Ovary (tissue), 9 donors: Measurements from ENCODE around the gene SPACA9. TPM values are rescaled to one million over a fixed set of nuclear protein-coding genes. Genes with fewer than 3 reads are reported as not detected.
A peak's percentile ranks its signal among the peaks of the same experiment; 100 is the strongest.

Source experiments
- DNase-seq, 5 donors: peaks; one replicate each; pipeline ENCODE4 v3.0.0-alpha.2; 2019 to 2020
- H3K27ac ChIP-seq, 2 donors: fragments of 200-600 bp; one replicate each; pipeline versions ENCODE4 v1.5.1 to v1.8.0; 2019 to 2022
- H3K27me3 ChIP-seq: fragments of 200-600 bp; one replicate; pipeline ENCODE4 v1.8.0; 2022
- H3K36me3 ChIP-seq: fragments of 200-600 bp; sonication (generic); one replicate; pipeline ENCODE4 v1.5.1; 2019
- H3K4me1 ChIP-seq: one replicate; pipeline ENCODE4 v1.8.1; 2013; ENCODE audit warnings: mild to moderate bottlenecking, moderate library complexity; ENCODE audit not compliant: insufficient read depth
- H3K4me3 ChIP-seq: fragments of 200-600 bp; sonication (generic); one replicate; pipeline ENCODE4 v1.5.1; 2017
- H3K9me3 ChIP-seq, 2 donors: fragments of 200-600 bp in 1 of 2; sonication (generic) in 1 of 2; one replicate each; pipeline versions ENCODE4 v1.5.1 to v1.8.1; 2013 to 2019; ENCODE audit warnings: mild to moderate bottlenecking in 1 of 2, moderate library complexity in 1 of 2
- EP300 ChIP-seq: sonication (generic); formaldehyde crosslinking; IDR thresholded peaks from one replicate; pipeline ENCODE4 v1.6.1; 2017; ENCODE audit warnings: antibody characterized with exemption
- POLR2A ChIP-seq: fragments of 450-650 bp; IDR thresholded peaks from one replicate; pipeline ENCODE4 v1.6.1; 2017; ENCODE audit warnings: antibody characterized with exemption, mild to moderate bottlenecking, moderate library complexity
- WGBS, 3 donors: extraction: QIAGEN DNeasy Blood & Tissue Kit in 1 of 3; methylation state at CpG; one replicate each; pipeline versions ENCODE4 v1.1.5 to v1.1.7; 2013 to 2017; 5-methylcytosine and 5-hydroxymethylcytosine counted together
- intact Hi-C, 4 donors: fragments of 100-400 bp; cut with DNase I; formaldehyde crosslinking; loops; one replicate each; pipeline versions ENCODE4 v1.11.0 to v1.15.1; 2022 to 2023
- polyA plus RNA-seq, 2 donors: library from polyadenylated mRNA; stranded (reverse); fragments of 200-250 nt in 1 of 2; fragments of 350-450 nt in 1 of 2; fragmentation: Illumina TruSeq in 1 of 2; extraction: RNeasy Lipid Tissue Mini Kit (QIAGEN cat#74804) in 1 of 2; gene quantifications; one replicate each; pipeline ENCODE4 v1.2.3, GENCODE V29; 2013 to 2014
- total RNA-seq, 7 donors: library from RNA; depleted of rRNA in 2 of 7; stranded (reverse); fragments of >200 nt in 2 of 7; fragmentation: NEBNext Ultra II Directional in 3 of 7; extraction: Animal tissue kit (Norgen Biotek cat#: 25700) in 3 of 7; gene quantifications; one replicate each; pipeline versions ENCODE4 v1.1.0 to v1.2.4, GENCODE V29; 2016 to 2023
- TF ChIP-seq, protein P1 (sequence below), 3 donors: fragments of 450-650 bp in 2 of 3; fragments of 200-600 bp in 1 of 3; IDR thresholded peaks; one replicate each; pipeline versions ENCODE4 v1.5.1 to v1.8.0; 2016 to 2022; ENCODE audit warnings: antibody characterized with exemption in 3 of 3, mild to moderate bottlenecking in 1 of 3
- donor health status: DM: no; HTN: no; CAD: no; lungs with moderate emphysema.
- donor health status: DM: no; HTN: no; CAD: no.
- donor health status: Bipolar disorder and iron deficiency.
- donor health status: DM: yes; HTN: yes; CAD: no.
- donor health status: DM: no; HTN: no; CAD: no.
- donor health status: DM: yes; HTN: yes; CAD: no.

SPACA9 gene
- total and polyA plus RNA-seq, 9 donors, result 4.6 to 22.4 (median 8.6) TPM

GRCh38 chr9:132879457-132880323 is 992 bp downstream of the SPACA9 start:
- intact Hi-C loops, result no loop called here
- Histone ChIP-seq H3K27ac (peak overlapping the region in 1 of 2 donors; percentile 27), H3K4me1 (peaks cover 4% of the 10 kb centered on the region), H3K36me3 (no peaks in the 10 kb centered on the region), H3K9me3 (no peaks in the 10 kb centered on the region), H3K27me3 (no peaks in the 10 kb centered on the region), H3K4me3 (no peak overlapping the region)
- WGBS, 3 donors, result 87 to 92% (median 89%) methylated on average over 6 of the region's 6 CpGs
- no peak for DNase-seq
- TF ChIP-seq, protein P1, sequence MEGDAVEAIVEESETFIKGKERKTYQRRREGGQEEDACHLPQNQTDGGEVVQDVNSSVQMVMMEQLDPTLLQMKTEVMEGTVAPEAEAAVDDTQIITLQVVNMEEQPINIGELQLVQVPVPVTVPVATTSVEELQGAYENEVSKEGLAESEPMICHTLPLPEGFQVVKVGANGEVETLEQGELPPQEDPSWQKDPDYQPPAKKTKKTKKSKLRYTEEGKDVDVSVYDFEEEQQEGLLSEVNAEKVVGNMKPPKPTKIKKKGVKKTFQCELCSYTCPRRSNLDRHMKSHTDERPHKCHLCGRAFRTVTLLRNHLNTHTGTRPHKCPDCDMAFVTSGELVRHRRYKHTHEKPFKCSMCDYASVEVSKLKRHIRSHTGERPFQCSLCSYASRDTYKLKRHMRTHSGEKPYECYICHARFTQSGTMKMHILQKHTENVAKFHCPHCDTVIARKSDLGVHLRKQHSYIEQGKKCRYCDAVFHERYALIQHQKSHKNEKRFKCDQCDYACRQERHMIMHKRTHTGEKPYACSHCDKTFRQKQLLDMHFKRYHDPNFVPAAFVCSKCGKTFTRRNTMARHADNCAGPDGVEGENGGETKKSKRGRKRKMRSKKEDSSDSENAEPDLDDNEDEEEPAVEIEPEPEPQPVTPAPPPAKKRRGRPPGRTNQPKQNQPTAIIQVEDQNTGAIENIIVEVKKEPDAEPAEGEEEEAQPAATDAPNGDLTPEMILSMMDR (IDR thresholded peaks at IDR 0.05), result no peak
- no peak for TF ChIP-seq EP300
- no peak for TF ChIP-seq POLR2A

DNA sequence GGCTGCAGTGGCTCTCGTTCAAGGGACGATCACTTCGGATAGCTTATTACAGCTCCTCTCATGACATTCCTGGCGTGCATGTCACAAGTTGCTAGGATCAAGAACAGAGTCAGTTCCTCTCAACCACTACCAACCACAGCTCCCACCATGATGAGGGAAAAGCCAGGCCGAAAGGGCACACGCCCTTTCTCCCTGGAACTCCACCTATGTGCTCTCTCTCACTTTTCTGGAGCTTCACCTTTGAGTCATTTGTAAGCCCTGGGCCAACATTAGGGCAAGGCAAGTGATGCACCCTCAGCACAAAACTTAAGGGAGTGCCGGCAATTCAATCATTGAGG is 1.6 kb downstream of the SPACA9 start:
- 93% methylated on average over 7 of the region's 7 CpGs for WGBS, 3 donors
- Histone ChIP-seq H3K27me3 (no peaks in the 10 kb centered on the region), H3K36me3 (no peaks in the 10 kb centered on the region), H3K4me1 (peaks cover 4% of the 10 kb centered on the region), H3K9me3 (no peaks in the 10 kb centered on the region), H3K27ac (no peak overlapping the region), H3K4me3 (no peak overlapping the region)
- intact Hi-C loops, result no loop called here
- TF ChIP-seq EP300 (no peak), POLR2A (no peak)
- TF ChIP-seq, protein P1 (IDR thresholded peaks at IDR 0.05), result no peak
- no peak for DNase-seq

DNA sequence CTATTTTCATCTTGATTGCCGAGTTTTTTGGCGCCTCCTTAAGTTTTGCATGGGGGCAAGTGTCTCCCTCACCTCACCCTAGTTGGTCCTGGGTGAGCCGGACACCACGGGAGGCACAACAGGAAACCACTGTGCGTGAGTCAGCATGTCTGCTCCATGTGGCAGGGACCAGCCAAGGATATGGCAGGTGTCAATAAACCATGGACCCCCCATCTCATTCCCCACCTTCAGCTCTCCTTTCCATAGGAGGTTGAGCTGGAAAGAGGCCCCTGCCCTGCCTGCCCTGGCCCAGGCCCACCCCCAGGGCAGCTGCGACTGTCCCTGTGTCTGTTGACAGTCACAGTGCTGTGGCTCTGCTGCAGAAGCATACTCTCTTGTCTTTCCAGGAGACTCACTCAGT is 3.1 kb downstream of the SPACA9 start:
- Histone ChIP-seq H3K27me3 (no peaks in the 10 kb centered on the region), H3K4me3 (no peak overlapping the region), H3K36me3 (no peaks in the 10 kb centered on the region), H3K4me1 (peaks cover 4% of the 10 kb centered on the region), H3K27ac (no peak overlapping the region), H3K9me3 (no peaks in the 10 kb centered on the region)
- 81 to 89% (median 88%) methylated on average over 6 of the region's 6 CpGs for WGBS, 3 donors
- intact Hi-C loops, result no loop called here
- DNase-seq, result no peak
- TF ChIP-seq, protein P1 (IDR thresholded peaks at IDR 0.05), result no peak
- TF ChIP-seq EP300 (no peak), POLR2A (no peak)

DNA sequence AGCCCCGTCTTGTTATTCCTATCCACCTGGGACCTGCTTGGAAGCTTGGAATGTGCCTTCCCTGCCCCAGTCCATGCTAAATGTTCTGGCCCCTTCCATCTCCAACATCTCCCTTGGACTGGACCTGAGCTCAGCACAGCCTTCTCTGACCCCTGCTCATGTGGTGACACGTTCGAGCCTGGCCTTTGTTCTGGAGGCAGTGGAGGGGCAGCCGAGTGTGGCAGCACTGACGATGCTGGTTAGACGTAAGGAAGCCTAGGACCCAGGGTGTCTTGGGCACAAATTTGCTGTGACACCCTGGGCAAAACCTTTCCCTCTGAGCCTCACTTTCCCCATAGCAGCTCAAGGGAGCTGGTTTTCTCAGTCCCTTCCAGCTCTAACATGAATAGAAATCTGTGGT is 3.9 kb downstream of the SPACA9 start:
- H3K4me3 ChIP-seq, result no peak overlapping the region
- no peaks in the 10 kb centered on the region for H3K9me3 ChIP-seq
- no peak overlapping the region for H3K27ac ChIP-seq
- intact Hi-C loops, result no loop called here
- no peak for DNase-seq
- TF ChIP-seq POLR2A (no peak), EP300 (no peak)
- 76 to 78% (median 78%) methylated on average over 6 of the region's 6 CpGs for WGBS, 3 donors
- no peaks in the 10 kb centered on the region for H3K27me3 ChIP-seq
- peaks cover 2% of the 10 kb centered on the region for H3K4me1 ChIP-seq
- H3K36me3 ChIP-seq, result no peaks in the 10 kb centered on the region
